Smooth muscle cell (in vitro differentiated cells): ENCODE measurements around the gene RAPGEF4. TPM values are rescaled to one million over a fixed set of nuclear protein-coding genes. Genes with fewer than 3 reads are reported as not detected.

Experiments
- DNase-seq: peaks from one replicate; lab custom pipeline; 2025; ENCODE audit not compliant: unreplicated experiment; lab: John Stamatoyannopoulos, UW
- H2AFZ ChIP-seq: fragments of 200-600 bp; sonication (generic); 2 replicates; pipeline ENCODE4 v1.6.0; 2016; ENCODE audit warnings: antibody characterized with exemption, low read depth, mild to moderate bottlenecking
- H3F3A ChIP-seq: fragments of 200-600 bp; sonication (generic); 2 replicates; pipeline ENCODE4 v1.6.0; 2017; ENCODE audit warnings: antibody characterized with exemption, low read depth
- H3K27ac ChIP-seq: fragments of 200-600 bp; sonication (generic); 2 replicates; pipeline ENCODE4 v1.5.1; 2016; ENCODE audit warnings: low read depth, mild to moderate bottlenecking
- H3K27me3 ChIP-seq: fragments of 200-600 bp; sonication (generic); 2 replicates; pipeline ENCODE4 v1.6.1; 2016; ENCODE audit warnings: low read depth, mild to moderate bottlenecking
- H3K36me3 ChIP-seq: fragments of 200-600 bp; sonication (generic); 2 replicates; pipeline ENCODE4 v1.5.1; 2016; ENCODE audit warnings: low read depth
- H3K4me1 ChIP-seq: fragments of 200-600 bp; sonication (generic); 2 replicates; pipeline ENCODE4 v1.5.1; 2016; ENCODE audit warnings: low read depth
- H3K4me2 ChIP-seq: fragments of 200-600 bp; sonication (generic); 2 replicates; pipeline ENCODE4 v1.6.0; 2016; ENCODE audit warnings: mild to moderate bottlenecking
- H3K4me3 ChIP-seq: fragments of 200-600 bp; sonication (generic); 2 replicates; pipeline ENCODE4 v1.5.1; 2016; ENCODE audit warnings: mild to moderate bottlenecking
- H3K79me2 ChIP-seq: fragments of 200-600 bp; sonication (generic); 2 replicates; pipeline ENCODE4 v1.6.0; 2016; ENCODE audit warnings: low read depth, mild to moderate bottlenecking
- H3K9ac ChIP-seq: fragments of 200-600 bp; sonication (generic); 2 replicates; pipeline ENCODE4 v1.6.0; 2016; ENCODE audit warnings: low read depth
- H3K9me3 ChIP-seq: fragments of 200-600 bp; sonication (generic); replicated peaks from 2 replicates; pipeline ENCODE4 v1.5.1; 2016; ENCODE audit warnings: low read depth
- H4K20me1 ChIP-seq: fragments of 200-600 bp; sonication (generic); 2 replicates; pipeline ENCODE4 v1.6.0; 2016; ENCODE audit warnings: low read depth
- WGBS: methylation state at CpG from one replicate; pipeline ENCODE4 v1.1.7; 2016; ENCODE audit warnings: low lambda C conversion rate; 5-methylcytosine and 5-hydroxymethylcytosine counted together
- polyA plus RNA-seq: library from polyadenylated mRNA; unstranded; fragments of >200 nt; fragmentation: Nextera tagmentation; extraction: Ambion mirVana; gene quantifications from 2 replicates; pipeline ENCODE4 v1.2.1, GENCODE V29; 2016
- total RNA-seq: library from RNA; depleted of rRNA; stranded (reverse); fragments of >200 nt; gene quantifications from 2 replicates; pipeline ENCODE4 v1.2.3, GENCODE V29; 2014
- TF ChIP-seq, protein P1 (sequence below): fragments of 200-600 bp; sonication (generic); IDR thresholded peaks from 2 replicates; pipeline ENCODE4 v1.5.1; 2017; ENCODE audit warnings: borderline replicate concordance, mild to moderate bottlenecking, antibody characterized with exemption; ENCODE audit not compliant: insufficient read depth, poor library complexity, severe bottlenecking

The RAPGEF4 gene
- total and polyA plus RNA-seq, 2 experiments from 2014 or later, result 0.35 to 2.7 TPM

- Histone ChIP-seq H3K27me3 (peaks cover 8% of the 10 kb centered on the region), H3K79me2 (no peaks in the 10 kb centered on the region), H3K27ac (no peak overlapping the region), H2AFZ (no peak overlapping the region), H3K4me1 (no peaks in the 10 kb centered on the region), H3K9me3 (no peaks in the 10 kb centered on the region), H3F3A (no peaks in the 10 kb centered on the region), H3K36me3 (no peaks in the 10 kb centered on the region), H3K9ac (no peak overlapping the region), H3K4me2 (no peak overlapping the region), H3K4me3 (no peak overlapping the region), H4K20me1 (no peaks in the 10 kb centered on the region)
- WGBS, result 83% methylated on average over 4 of the region's 4 CpGs
- DNase-seq, result no peak
- TF ChIP-seq, protein P1, sequence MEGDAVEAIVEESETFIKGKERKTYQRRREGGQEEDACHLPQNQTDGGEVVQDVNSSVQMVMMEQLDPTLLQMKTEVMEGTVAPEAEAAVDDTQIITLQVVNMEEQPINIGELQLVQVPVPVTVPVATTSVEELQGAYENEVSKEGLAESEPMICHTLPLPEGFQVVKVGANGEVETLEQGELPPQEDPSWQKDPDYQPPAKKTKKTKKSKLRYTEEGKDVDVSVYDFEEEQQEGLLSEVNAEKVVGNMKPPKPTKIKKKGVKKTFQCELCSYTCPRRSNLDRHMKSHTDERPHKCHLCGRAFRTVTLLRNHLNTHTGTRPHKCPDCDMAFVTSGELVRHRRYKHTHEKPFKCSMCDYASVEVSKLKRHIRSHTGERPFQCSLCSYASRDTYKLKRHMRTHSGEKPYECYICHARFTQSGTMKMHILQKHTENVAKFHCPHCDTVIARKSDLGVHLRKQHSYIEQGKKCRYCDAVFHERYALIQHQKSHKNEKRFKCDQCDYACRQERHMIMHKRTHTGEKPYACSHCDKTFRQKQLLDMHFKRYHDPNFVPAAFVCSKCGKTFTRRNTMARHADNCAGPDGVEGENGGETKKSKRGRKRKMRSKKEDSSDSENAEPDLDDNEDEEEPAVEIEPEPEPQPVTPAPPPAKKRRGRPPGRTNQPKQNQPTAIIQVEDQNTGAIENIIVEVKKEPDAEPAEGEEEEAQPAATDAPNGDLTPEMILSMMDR, result no peak
These were observed 166.3 kb downstream of the RAPGEF4 start for GRCh38 chr2:172901913-172902312.

- Histone ChIP-seq H2AFZ (no peak overlapping the region), H3K79me2 (no peaks in the 10 kb centered on the region), H3K9ac (no peak overlapping the region), H3K4me2 (no peak overlapping the region), H3K27ac (no peak overlapping the region), H3K4me3 (no peak overlapping the region), H3K27me3 (no peaks in the 10 kb centered on the region), H3K36me3 (no peaks in the 10 kb centered on the region), H3K4me1 (no peaks in the 10 kb centered on the region), H3K9me3 (no peaks in the 10 kb centered on the region), H3F3A (no peaks in the 10 kb centered on the region), H4K20me1 (no peaks in the 10 kb centered on the region)
- TF ChIP-seq, protein P1, result no peak
- WGBS, result 96% methylated on average over 1 of the region's 1 CpG
- no peak for DNase-seq
These were observed 168.6 kb downstream of the RAPGEF4 start for GRCh38 chr2:172904236-172904635.

DNA sequence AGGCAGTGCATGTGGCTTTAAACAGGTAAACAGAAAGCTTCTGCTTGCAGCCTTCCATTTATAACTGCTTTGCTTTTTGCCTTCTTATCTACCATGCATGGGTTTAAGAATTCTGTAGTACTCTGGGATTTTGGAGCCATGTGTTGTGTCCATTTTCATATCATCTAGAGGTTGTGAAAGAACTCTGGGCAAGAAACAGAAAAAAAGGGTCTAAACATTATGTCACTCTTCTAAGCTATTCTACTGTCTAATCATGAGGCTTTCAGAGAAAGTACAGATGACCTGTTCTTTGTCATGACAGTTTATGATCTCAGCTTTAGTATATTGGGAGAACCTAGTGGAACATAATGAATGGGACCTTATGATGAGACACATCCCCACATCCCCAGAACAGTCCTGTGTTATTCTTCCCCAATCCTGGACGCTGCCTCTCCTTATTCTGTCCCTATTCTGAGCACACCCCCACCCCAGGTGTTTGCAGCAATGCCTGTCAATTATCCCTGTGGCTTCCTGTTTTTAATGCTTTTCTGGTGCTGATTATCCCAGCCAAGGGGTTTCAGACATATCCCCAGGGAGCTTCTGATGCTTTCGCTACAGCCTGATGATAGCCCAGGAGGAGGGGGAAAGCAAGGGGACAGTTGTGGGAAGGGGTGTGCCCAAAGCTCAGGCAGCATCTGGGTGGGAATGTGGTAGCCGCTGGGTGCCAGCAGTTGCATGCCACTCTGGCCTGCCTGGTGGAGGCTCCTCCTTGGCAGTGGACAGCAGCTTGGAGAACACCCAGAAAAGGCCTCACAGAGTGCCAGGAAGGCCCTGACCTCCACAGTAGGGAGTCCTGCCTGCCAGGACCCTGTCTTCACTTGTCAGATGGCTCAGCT, 170.5 kb downstream of the RAPGEF4 start:
- 85% methylated on average over 3 of the region's 3 CpGs for WGBS
- no peaks in the 10 kb centered on the region for H4K20me1 ChIP-seq
- H3K79me2 ChIP-seq, result no peaks in the 10 kb centered on the region

More for the DNA sequence above, 170.5 kb downstream of the RAPGEF4 start:
- TF ChIP-seq, protein P1, result no peak
- Histone ChIP-seq H3K4me3 (no peak overlapping the region), H3K9ac (no peak overlapping the region), H3K4me1 (no peaks in the 10 kb centered on the region), H3K27ac (no peak overlapping the region), H3F3A (no peaks in the 10 kb centered on the region), H3K27me3 (no peaks in the 10 kb centered on the region), H3K36me3 (no peaks in the 10 kb centered on the region), H3K4me2 (no peak overlapping the region), H2AFZ (no peak overlapping the region), H3K9me3 (no peaks in the 10 kb centered on the region)
- DNase-seq, result no peak
